Endodermal cell (in vitro differentiated cells): Measurements from ENCODE around the gene DOCK9. TPM values are rescaled to one million over a fixed set of nuclear protein-coding genes. Genes with fewer than 3 reads are reported as not detected.

Source experiments
- DNase-seq: peaks from one replicate; pipeline ENCODE4 v3.0.0-alpha.2; 2017
- H3K27ac ChIP-seq: 2 replicates; pipeline ENCODE4 v1.5.1; 2013; ENCODE audit warnings: mild to moderate bottlenecking, low read depth, low read length, moderate library complexity
- H3K27me3 ChIP-seq: 2 replicates; pipeline ENCODE4 v1.6.1; 2013; ENCODE audit warnings: mild to moderate bottlenecking, low read length, moderate library complexity; ENCODE audit not compliant: insufficient read depth, control insufficient read depth, poor library complexity, severe bottlenecking
- H3K36me3 ChIP-seq: 2 replicates; pipeline ENCODE4 v1.7.0; 2013; ENCODE audit warnings: mild to moderate bottlenecking, low read length, moderate library complexity; ENCODE audit not compliant: control insufficient read depth, insufficient read depth
- H3K4me1 ChIP-seq: one replicate; pipeline ENCODE4 v1.7.0; 2013; ENCODE audit warnings: low read length; ENCODE audit not compliant: control insufficient read depth, insufficient read depth
- H3K4me3 ChIP-seq: 2 replicates; pipeline ENCODE4 v1.5.1; 2013; ENCODE audit warnings: mild to moderate bottlenecking, low read length, moderate library complexity
- H3K9ac ChIP-seq: 2 replicates; pipeline ENCODE4 v1.6.1; 2013; ENCODE audit warnings: mild to moderate bottlenecking, low read length, moderate library complexity; ENCODE audit not compliant: poor library complexity, severe bottlenecking; ENCODE audit errors: extremely low read depth
- H3K9me3 ChIP-seq: 2 replicates; pipeline ENCODE4 v1.6.1; 2013; ENCODE audit warnings: mild to moderate bottlenecking, low read length, moderate library complexity; ENCODE audit not compliant: control insufficient read depth
- H3K27ac Mint-ChIP-seq: 2 replicates; pipeline ENCODE4 v1.8.0; 2020; ENCODE audit warnings: mixed read lengths
- H3K27me3 Mint-ChIP-seq: 2 replicates; pipeline ENCODE4 v1.8.0; 2021; ENCODE audit warnings: mild to moderate bottlenecking, mixed read lengths; ENCODE audit not compliant: insufficient read depth
- H3K36me3 Mint-ChIP-seq: 2 replicates; pipeline ENCODE4 v1.8.0; 2020; ENCODE audit warnings: low read depth, mixed read lengths
- H3K4me1 Mint-ChIP-seq: 2 replicates; pipeline ENCODE4 v1.8.0; 2020; ENCODE audit warnings: mixed read lengths
- H3K4me3 Mint-ChIP-seq: 2 replicates; pipeline ENCODE4 v1.8.0; 2020; ENCODE audit warnings: mild to moderate bottlenecking, moderate library complexity, mixed read lengths
- H3K9me3 Mint-ChIP-seq: 2 replicates; pipeline ENCODE4 v1.8.0; 2020; ENCODE audit warnings: mild to moderate bottlenecking, mixed read lengths
- WGBS, 2 experiments: methylation state at CpG; one replicate each; pipeline versions ENCODE4 v1.1.5 to v1.1.7; 2013; ENCODE audit warnings: missing lambda C conversion rate in 2 of 2, mixed read lengths in 1 of 2; ENCODE audit not compliant: insufficient coverage in 1 of 2, insufficient read length in 1 of 2; 5-methylcytosine and 5-hydroxymethylcytosine counted together
- total RNA-seq, 2 donors: library from RNA; stranded (reverse); fragmentation: NEBNext Ultra II Directional in 1 of 2; extraction: Animal tissue kit (Norgen Biotek cat#: 25700) in 1 of 2; gene quantifications; 2 replicates in 1 of 2; 3 replicates in 1 of 2; pipeline ENCODE4 v1.2.1, GENCODE V29; 2021
- TF ChIP-seq, protein P1 (sequence below): fragments of 200-600 bp; sonication (generic); conservative IDR thresholded peaks from 2 replicates; pipeline ENCODE4 v1.5.0; 2021; ENCODE audit warnings: antibody characterized with exemption, mild to moderate bottlenecking

Gene DOCK9
- total RNA-seq, 2 donors from 2014 or later: 15.6 to 22.5 TPM

GRCh38 chr13:98846521-98846920 is 131.3 kb downstream of the DOCK9 start:
- Mint-ChIP-seq H3K27me3 (no peaks in the 10 kb centered on the region), H3K27ac (no peak overlapping the region), H3K36me3 (no peaks in the 10 kb centered on the region), H3K4me3 (no peak overlapping the region), H3K4me1 (peaks cover 5% of the 10 kb centered on the region), H3K9me3 (no peaks in the 10 kb centered on the region)
- Histone ChIP-seq H3K9me3 (no peaks in the 10 kb centered on the region), H3K27me3 (no peaks in the 10 kb centered on the region), H3K4me1 (no peaks in the 10 kb centered on the region), H3K36me3 (no peaks in the 10 kb centered on the region), H3K4me3 (no peak overlapping the region), H3K27ac (no peak overlapping the region), H3K9ac (no peak overlapping the region)
- no peak for DNase-seq
- WGBS, 2 experiments: 88 to 89% methylated on average over 3 to 5 of the region's 5 CpGs
- TF ChIP-seq, protein P1, sequence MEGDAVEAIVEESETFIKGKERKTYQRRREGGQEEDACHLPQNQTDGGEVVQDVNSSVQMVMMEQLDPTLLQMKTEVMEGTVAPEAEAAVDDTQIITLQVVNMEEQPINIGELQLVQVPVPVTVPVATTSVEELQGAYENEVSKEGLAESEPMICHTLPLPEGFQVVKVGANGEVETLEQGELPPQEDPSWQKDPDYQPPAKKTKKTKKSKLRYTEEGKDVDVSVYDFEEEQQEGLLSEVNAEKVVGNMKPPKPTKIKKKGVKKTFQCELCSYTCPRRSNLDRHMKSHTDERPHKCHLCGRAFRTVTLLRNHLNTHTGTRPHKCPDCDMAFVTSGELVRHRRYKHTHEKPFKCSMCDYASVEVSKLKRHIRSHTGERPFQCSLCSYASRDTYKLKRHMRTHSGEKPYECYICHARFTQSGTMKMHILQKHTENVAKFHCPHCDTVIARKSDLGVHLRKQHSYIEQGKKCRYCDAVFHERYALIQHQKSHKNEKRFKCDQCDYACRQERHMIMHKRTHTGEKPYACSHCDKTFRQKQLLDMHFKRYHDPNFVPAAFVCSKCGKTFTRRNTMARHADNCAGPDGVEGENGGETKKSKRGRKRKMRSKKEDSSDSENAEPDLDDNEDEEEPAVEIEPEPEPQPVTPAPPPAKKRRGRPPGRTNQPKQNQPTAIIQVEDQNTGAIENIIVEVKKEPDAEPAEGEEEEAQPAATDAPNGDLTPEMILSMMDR: no peak

- Histone ChIP-seq H3K9ac (no peak overlapping the region), H3K36me3 (no peaks in the 10 kb centered on the region), H3K27me3 (no peaks in the 10 kb centered on the region), H3K9me3 (no peaks in the 10 kb centered on the region), H3K4me1 (no peaks in the 10 kb centered on the region), H3K27ac (no peak overlapping the region), H3K4me3 (no peak overlapping the region)
- H3K36me3 Mint-ChIP-seq: no peaks in the 10 kb centered on the region
- no peak overlapping the region for H3K27ac Mint-ChIP-seq
- no peaks in the 10 kb centered on the region for H3K27me3 Mint-ChIP-seq
- 93 to 98% methylated on average over 6 to 7 of the region's 7 CpGs for WGBS, 2 experiments
- no peak overlapping the region for H3K4me3 Mint-ChIP-seq
- H3K9me3 Mint-ChIP-seq: no peaks in the 10 kb centered on the region
- no peak for DNase-seq
- TF ChIP-seq, protein P1: no peak
- H3K4me1 Mint-ChIP-seq: peaks cover 5% of the 10 kb centered on the region
Measured at GRCh38 chr13:98845742-98846141, 132.1 kb downstream of the DOCK9 start.

- Mint-ChIP-seq H3K36me3 (no peaks in the 10 kb centered on the region), H3K27ac (no peak overlapping the region), H3K4me3 (no peak overlapping the region), H3K9me3 (no peaks in the 10 kb centered on the region), H3K27me3 (no peaks in the 10 kb centered on the region), H3K4me1 (peaks cover 6% of the 10 kb centered on the region)
- no peak overlapping the region for H3K4me3 ChIP-seq
- no peak overlapping the region for H3K9ac ChIP-seq
- TF ChIP-seq, protein P1: no peak
- H3K27ac ChIP-seq: no peak overlapping the region
- no peaks in the 10 kb centered on the region for H3K4me1 ChIP-seq
- no peaks in the 10 kb centered on the region for H3K9me3 ChIP-seq
- H3K36me3 ChIP-seq: no peaks in the 10 kb centered on the region
- DNase-seq: no peak
- WGBS, 2 experiments: 75 to 81% methylated on average over 1 of the region's 1 CpG
- no peaks in the 10 kb centered on the region for H3K27me3 ChIP-seq
Measured at GRCh38 chr13:98844021-98844420, 133.8 kb downstream of the DOCK9 start.
